Gastroesophageal sphincter (tissue), 3 donors: ENCODE results near the gene ARHGAP18.
"Not testable (repeated sequence)": the region's sequence is repeated elsewhere in the genome, so short reads cannot be mapped to it uniquely, and the experiment has no call there.

ENCODE experiments used
- POLR2A ChIP-seq, 2 donors: fragments of 450-650 bp; IDR thresholded peaks; one replicate each; pipeline ENCODE4 v1.6.1; 2017; ENCODE audit warnings: antibody characterized with exemption in 2 of 2, mild to moderate bottlenecking in 2 of 2, moderate library complexity in 1 of 2
- POLR2AphosphoS5 ChIP-seq: sonication (generic); formaldehyde crosslinking; IDR thresholded peaks from one replicate; pipeline ENCODE4 v1.6.1; 2017; ENCODE audit warnings: antibody characterized with exemption
- TF ChIP-seq, protein P1 (sequence below), 4 experiments: fragments of 200-600 bp in 2 of 4; fragments of 450-650 bp in 2 of 4; sonication (generic) in 1 of 4; IDR thresholded peaks; one replicate each; pipeline ENCODE4 v1.5.1; 2017 to 2019; ENCODE audit warnings: antibody characterized with exemption in 4 of 4, mild to moderate bottlenecking in 2 of 4, moderate library complexity in 2 of 4

DNA sequence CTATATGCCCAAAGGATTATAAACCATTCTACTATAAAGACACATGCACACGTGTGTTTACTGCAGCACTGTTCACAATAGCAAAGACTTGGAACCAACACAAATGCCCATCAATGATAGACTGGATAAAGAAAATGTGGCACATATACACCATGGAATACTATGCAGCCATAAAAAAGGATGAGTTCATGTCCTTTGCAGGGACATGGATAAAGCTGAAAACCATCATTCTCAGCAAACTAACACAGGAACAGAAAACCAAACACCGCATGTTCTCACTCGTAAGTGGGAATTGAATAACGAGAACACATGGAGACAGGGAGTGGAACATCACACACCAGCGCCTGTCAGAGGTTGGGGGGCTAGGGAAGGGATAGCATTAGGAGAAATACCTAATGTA, 135.4 kb downstream of the ARHGAP18 start:
- TF ChIP-seq, protein P1, sequence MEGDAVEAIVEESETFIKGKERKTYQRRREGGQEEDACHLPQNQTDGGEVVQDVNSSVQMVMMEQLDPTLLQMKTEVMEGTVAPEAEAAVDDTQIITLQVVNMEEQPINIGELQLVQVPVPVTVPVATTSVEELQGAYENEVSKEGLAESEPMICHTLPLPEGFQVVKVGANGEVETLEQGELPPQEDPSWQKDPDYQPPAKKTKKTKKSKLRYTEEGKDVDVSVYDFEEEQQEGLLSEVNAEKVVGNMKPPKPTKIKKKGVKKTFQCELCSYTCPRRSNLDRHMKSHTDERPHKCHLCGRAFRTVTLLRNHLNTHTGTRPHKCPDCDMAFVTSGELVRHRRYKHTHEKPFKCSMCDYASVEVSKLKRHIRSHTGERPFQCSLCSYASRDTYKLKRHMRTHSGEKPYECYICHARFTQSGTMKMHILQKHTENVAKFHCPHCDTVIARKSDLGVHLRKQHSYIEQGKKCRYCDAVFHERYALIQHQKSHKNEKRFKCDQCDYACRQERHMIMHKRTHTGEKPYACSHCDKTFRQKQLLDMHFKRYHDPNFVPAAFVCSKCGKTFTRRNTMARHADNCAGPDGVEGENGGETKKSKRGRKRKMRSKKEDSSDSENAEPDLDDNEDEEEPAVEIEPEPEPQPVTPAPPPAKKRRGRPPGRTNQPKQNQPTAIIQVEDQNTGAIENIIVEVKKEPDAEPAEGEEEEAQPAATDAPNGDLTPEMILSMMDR (IDR thresholded peaks at IDR 0.05): not testable (repeated sequence)
- not testable (repeated sequence) for TF ChIP-seq POLR2A (IDR thresholded peaks at IDR 0.05); POLR2AphosphoS5
